ENCODE measurements around the gene MANEAL.
"Not testable (repeated sequence)": the region's sequence is repeated elsewhere in the genome, so short reads cannot be mapped to it uniquely, and the experiment has no call there.

The MANEAL gene, protein sequence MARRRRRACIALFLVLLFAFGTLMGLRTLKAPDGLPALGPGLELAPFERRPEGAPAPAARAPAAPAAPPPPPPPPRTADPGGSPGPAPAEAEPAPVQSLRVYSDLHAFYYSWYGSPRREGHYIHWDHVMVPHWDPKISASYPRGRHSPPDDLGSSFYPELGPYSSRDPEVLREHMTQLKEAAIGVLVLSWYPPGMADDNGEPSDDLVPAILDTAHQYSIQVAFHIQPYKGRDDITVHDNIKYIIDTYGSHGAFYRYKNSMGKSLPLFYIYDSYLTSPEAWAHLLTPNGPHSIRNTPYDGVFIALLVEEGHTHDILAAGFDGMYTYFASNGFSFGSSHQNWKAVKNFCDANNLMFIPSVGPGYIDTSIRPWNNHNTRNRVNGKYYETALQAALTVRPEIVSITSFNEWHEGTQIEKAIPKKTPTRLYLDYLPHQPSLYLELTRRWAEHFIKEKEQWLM

DNA sequence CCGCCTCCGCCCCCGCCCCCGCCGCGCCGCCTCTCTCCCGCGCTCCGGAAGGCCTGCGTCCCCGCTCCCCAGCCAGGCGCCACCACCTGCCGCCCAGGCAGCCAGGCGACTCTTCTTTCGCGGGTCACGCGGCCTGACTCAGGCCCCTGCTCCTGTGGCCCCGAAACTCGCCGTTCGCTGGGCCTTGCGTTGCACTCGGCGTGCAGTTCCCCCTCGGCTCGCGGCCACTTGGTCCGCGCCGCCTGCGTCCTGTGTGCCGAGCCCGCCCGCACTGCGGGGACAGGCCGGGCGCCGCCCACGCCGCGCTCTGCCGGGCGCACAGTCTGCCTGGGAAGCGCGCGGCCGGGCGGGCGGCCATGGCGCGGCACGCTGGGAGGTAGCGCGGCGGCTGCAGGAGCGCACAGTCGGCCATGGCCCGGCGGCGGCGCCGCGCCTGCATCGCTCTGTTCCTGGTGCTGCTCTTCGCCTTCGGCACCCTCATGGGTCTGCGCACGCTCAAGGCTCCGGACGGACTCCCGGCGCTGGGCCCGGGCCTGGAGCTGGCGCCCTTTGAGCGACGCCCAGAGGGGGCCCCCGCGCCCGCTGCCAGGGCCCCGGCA lies at the start of gene MANEAL:
MANEAL (plus strand) TSS at position 75 of the 599 bp plus-strand sequence; CDS start at position 411, 336 bp downstream.
- no peak for DNase-seq

DNA sequence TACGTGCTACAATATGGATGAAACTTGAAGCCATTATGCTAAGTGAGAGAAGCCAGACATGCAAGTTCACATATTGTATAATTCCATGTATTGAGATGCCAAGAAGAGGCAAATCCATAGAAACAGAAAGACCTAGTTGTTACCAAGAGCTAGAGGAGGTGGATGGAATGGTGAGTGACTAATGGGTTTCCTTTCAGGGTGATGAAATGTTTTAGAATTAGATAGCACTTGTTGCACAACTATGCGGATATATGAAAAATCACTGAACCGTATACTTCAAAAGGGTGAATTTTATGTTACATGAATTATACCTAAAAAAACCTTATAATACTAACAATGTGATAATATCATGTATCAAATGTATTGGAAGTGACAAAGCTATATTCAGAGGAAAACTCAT lies 46.8 kb upstream of the MANEAL start:
- no peak for DNase-seq

DNA sequence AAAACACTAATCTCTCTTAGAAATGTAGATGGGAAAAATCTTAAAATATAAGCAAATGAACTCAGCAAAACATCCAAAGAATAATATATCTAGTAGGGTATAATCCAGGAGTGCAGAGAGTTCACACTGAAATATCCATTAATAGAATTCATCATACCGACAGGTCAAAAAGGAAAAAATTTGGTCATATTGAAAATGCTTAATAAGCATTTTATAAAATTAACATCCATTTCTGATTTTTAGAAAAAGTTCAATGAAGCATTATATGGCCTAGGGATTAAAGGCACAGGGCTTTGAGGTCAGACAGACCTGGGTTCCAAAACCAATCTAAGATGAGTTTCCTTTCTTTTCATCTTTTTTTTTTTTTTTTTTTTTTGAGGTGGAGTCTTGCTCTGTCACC lies 45.1 kb upstream of the MANEAL start:
- DNase-seq: no peak

DNA sequence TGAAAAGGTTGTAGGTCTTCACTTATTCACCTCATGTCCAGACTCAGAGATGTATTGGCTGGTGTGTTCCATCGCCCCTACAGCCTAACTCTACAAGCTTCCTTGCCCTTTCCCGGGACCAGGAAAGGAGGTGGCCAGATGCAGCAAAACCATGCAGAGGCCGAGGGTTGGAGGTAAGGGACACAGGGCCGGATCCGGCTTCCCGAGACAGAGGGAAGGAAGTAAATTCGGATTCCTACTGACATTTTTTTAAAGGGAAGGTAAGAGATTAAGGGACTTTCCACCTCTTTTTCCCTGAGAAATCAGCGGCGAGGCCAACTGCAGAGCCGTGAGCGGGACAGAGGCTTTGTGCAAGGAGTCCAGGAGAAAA lies 41.4 kb upstream of the MANEAL start:
- no peak for DNase-seq

DNA sequence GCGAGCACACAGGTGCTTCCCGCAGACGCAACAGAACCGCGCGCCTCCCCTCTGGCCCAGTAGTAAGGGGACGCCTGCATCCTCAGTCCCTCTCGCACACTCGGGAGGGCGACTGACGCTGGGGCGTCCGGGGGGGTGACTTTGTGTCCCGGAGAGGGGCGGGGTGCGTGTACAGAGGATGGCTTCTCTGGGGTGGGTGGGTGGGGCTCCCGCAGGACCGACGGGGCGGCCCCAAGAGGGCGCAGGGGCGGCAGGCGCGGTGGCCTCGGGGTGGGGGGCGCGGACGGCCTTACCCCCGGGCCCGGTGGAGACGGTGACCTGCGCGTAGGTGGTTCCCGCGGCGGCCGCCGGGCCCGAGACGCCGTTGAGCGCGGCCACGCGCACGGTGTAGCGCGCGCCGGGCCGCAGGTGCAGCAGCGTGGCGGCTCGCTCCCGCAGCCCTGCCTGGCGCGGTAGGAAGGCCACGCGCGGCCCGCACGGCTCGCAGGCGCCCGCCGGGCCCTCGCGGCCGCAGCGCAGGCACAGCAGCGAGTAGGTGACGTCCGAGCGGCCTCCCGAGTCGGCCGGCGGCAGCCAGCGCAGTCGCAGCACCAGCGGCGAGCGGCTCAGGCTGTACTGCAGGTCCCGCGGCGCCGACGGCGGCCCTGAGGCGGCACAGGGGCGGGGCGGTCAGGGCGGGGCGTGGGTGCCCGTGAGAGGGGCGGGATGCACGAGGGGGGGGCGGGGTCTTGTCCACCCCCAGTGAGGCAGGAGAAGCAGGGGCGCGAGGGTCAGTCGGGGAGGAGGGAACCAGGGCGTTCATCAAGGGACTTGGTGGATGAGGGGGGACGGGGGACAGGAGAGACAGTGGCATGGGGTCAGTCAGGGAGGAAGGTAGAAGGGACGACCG lies 40.8 kb upstream of the MANEAL start:
- no peak for DNase-seq

GRCh38 chr1:37753473-37754321 lies 40.0 kb upstream of the MANEAL start:
- no peak for DNase-seq

GRCh38 chr1:37755290-37755689 lies 38.4 kb upstream of the MANEAL start:
- DNase-seq: no peak

- DNase-seq: no peak
Observed at GRCh38 chr1:37755951-37756560, 37.6 kb upstream of the MANEAL start.

GRCh38 chr1:37759451-37759850 lies 34.2 kb upstream of the MANEAL start:
- no peak for DNase-seq

GRCh38 chr1:37761416-37762095 lies 32.1 kb upstream of the MANEAL start:
- DNase-seq: no peak

- DNase-seq: no peak
Observed at GRCh38 chr1:37762516-37762915, 31.1 kb upstream of the MANEAL start.

- no peak for DNase-seq
Observed at GRCh38 chr1:37763791-37764413, 29.7 kb upstream of the MANEAL start.

DNA sequence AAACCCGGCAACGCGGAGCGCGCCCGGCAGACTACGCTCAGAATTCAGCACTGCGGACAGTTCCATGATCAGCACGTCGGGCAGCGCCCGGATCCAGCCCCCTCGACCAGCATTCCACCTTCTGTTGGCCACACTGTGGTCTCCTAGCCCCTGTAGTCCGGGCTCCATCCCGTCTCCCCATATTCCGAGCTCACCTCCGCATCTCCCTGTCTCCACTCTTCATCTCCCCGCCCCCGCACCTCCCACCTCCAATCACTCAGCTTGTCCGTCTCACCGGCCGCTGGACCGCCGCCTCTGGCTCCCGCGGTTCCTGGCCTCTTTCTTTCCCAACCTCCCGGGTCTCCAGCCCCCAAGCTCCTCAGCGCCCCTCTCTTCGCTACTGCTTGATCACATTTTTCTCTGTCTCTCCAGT lies 29.2 kb upstream of the MANEAL start:
- no peak for DNase-seq

DNA sequence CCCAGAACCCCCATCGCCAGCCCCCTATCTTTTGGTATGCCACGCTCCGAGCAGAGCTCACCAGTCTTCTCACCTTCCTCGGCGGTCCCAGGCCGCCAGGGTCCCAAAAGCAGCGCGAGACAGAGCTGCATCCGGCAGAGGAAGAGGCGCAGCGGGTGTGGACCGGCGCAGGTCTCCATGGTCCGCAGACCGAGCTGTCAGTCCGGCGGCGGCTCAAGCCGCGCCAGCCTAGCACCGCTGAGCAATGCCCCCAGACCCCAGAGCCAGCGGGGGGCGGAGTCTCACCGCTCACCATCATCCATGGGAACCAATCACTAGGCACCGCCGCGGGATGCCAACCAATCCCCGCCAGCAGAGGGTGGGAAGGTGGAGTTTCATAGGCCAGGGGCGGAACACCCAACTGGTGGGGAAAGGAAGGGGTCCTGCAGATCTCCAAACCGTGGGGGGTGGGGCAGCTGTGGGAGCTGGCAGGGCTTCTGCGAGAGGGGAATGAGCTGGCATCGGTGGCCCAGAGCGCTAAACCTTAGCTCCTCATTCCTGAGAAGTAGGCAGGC lies 28.7 kb upstream of the MANEAL start, which contains the start of gene EPHA10:
EPHA10 (minus strand) TSS at position 233 of the 554 bp plus-strand sequence; CDS start at position 179, 54 bp downstream.
- peak; percentile 41 for DNase-seq

DNA sequence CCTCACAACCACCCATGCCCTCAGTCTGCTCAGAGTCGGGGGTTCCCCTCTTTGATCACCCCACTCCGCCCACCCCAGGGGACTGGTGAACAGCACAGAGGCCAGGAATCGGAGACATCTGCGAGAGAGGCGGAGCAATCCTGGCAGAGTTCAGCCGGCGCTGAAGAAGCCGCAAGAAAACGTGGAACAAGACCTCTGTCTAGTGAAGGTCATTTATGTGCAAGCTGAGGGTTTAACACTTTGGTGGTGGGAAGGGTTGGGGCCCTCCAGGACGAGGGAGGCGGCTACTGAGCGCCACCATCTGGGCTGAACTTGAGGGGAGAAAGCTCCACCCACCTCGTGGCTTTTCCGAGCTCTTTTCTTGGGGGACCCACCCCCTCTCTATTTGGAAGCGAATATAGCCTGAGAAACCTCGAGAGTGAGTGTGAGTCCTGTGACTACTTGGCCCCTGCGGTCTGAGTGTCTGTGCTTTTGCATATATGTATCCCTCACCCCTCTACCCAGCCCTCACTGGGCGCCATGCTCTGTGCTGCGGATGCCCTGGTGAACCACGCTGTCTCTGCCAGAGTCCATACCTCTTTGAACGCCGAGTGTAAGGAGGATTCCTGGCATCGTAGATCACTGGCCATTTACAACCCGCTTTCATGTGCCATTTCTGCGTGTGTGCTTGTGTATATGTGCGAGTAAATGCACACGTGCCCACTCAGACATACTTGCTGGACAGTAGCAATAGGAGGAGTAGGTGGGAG lies 27.6 kb upstream of the MANEAL start:
- DNase-seq: no peak

GRCh38 chr1:37767488-37767887 lies 26.2 kb upstream of the MANEAL start:
- no peak for DNase-seq

DNA sequence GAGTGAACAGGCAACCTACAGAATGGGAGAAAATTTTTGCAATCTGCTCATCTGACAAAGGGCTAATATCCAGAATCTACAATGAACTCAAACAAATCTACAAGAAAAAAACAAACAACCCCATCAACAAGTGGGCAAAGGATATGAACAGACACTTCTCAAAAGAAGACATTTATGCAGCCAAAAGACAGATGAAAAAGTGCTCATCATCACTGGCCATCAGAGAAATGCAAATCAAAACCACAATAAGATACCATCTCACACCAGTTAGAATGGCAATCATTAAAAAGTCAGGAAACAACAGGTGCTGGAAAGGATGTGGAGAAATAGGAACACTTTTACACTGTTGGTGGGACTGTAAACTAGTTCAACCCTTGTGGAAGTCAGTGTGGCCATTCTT lies 22.2 kb upstream of the MANEAL start:
- DNase-seq: not testable (repeated sequence)

GRCh38 chr1:37776946-37777516 lies 16.6 kb upstream of the MANEAL start:
- no peak for DNase-seq

DNA sequence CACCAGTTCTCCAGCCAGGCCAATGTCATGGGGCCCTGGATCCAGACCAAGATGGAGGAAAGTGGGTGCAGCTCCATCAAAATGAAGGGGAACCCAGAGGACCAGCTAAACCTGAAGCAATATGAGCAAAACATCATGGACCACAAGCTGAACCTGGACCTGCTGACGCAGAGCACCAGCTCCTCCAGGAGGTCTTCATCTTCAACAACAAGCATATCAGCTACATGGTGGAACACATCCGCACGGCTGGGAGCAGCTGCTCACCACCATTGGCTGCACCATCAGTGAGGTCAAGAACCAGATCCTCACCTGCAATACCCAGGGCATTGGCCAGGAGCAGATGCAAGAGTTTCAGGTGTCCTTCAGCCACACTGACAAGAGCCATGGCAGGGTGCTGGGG lies 15.0 kb upstream of the MANEAL start:
- no peak for DNase-seq

Measured in NCI-H1417 treated with DMSO at 0.1 percent for 48 hours (cell line).